GM18502 (cell line): ENCODE results near the gene FAM171A1.
"Not testable (repeated sequence)": the region's sequence is repeated elsewhere in the genome, so short reads cannot be mapped to it uniquely, and the experiment has no call there.

Experiments
- ATAC-seq: cut with Tn5 transposase; IDR thresholded peaks from one replicate; pipeline ENCODE4 v1.9.1; 2021; ENCODE audit warnings: mild to moderate bottlenecking; ENCODE audit not compliant: unreplicated experiment, poor library complexity

FAM171A1 gene

GRCh38 chr10:15223174-15223573 lies 147.9 kb downstream of the FAM171A1 start:
- ATAC-seq: no peak

- no peak for ATAC-seq
Measured at GRCh38 chr10:15222511-15222910, 148.6 kb downstream of the FAM171A1 start.

- no peak for ATAC-seq
Measured at GRCh38 chr10:15220445-15220844, 150.6 kb downstream of the FAM171A1 start.

- ATAC-seq: no peak
Measured at GRCh38 chr10:15216700-15217099, 154.4 kb downstream of the FAM171A1 start.

GRCh38 chr10:15214237-15214636 lies 156.9 kb downstream of the FAM171A1 start:
- ATAC-seq: no peak

- ATAC-seq: no peak
Measured at GRCh38 chr10:15213461-15213861, 157.6 kb downstream of the FAM171A1 start.

- no peak for ATAC-seq
Measured at GRCh38 chr10:15211464-15211979, 159.6 kb downstream of the FAM171A1 start.

- no peak for ATAC-seq
Measured at GRCh38 chr10:15210521-15210920, 160.6 kb downstream of the FAM171A1 start.

- no peak for ATAC-seq
Measured at GRCh38 chr10:15209827-15210509, 161.1 kb downstream of the FAM171A1 start.

GRCh38 chr10:15208221-15208620 lies 162.9 kb downstream of the FAM171A1 start:
- no peak for ATAC-seq

GRCh38 chr10:15207410-15207809 lies 163.7 kb downstream of the FAM171A1 start:
- ATAC-seq: not testable (repeated sequence)

- no peak for ATAC-seq
Measured at GRCh38 chr10:15202639-15203038, 168.4 kb downstream of the FAM171A1 start.

- ATAC-seq: not testable (repeated sequence)
Measured at GRCh38 chr10:15202301-15202621, 168.8 kb downstream of the FAM171A1 start.

GRCh38 chr10:15201589-15202300 lies 169.3 kb downstream of the FAM171A1 start:
- ATAC-seq: no peak

GRCh38 chr10:15200626-15201025 lies 170.5 kb downstream of the FAM171A1 start:
- no peak for ATAC-seq

- no peak for ATAC-seq
Measured at GRCh38 chr10:15197911-15198310, 173.2 kb downstream of the FAM171A1 start.

GRCh38 chr10:15197276-15197675 lies 173.8 kb downstream of the FAM171A1 start:
- ATAC-seq: no peak

- no peak for ATAC-seq
Measured at GRCh38 chr10:15196021-15196834, 174.9 kb downstream of the FAM171A1 start.

GRCh38 chr10:15189133-15189885 lies 181.8 kb downstream of the FAM171A1 start:
- no peak for ATAC-seq

- ATAC-seq: no peak
Measured at GRCh38 chr10:15188603-15189002, 182.5 kb downstream of the FAM171A1 start.
